Measurements from ENCODE around the gene TMBIM1.

The TMBIM1 gene

GRCh38 chr2:218292048-218293014 lies at the start of gene TMBIM1:
Gene TMBIM1, minus strand, starts transcription at chr2:218292503. Its CDS starts 10,362 bp downstream, at chr2:218282141.
- DNase-seq: peak; percentile 82

GRCh38 chr2:218341381-218341780 lies 49.1 kb upstream of the TMBIM1 start:
- no peak for DNase-seq

GRCh38 chr2:218340656-218341055 lies 48.4 kb upstream of the TMBIM1 start:
- no peak for DNase-seq

GRCh38 chr2:218334531-218334930 lies 42.2 kb upstream of the TMBIM1 start:
- DNase-seq: no peak

- no peak for DNase-seq
Observed at GRCh38 chr2:218332920-218333645, 40.8 kb upstream of the TMBIM1 start.

- DNase-seq: no peak
Observed at GRCh38 chr2:218332288-218332687, 40.0 kb upstream of the TMBIM1 start.

GRCh38 chr2:218331745-218332144 lies 39.4 kb upstream of the TMBIM1 start:
- no peak for DNase-seq

- no peak for DNase-seq
Observed at GRCh38 chr2:218329826-218330593, 37.7 kb upstream of the TMBIM1 start.

GRCh38 chr2:218329027-218329825 lies 36.9 kb upstream of the TMBIM1 start:
- DNase-seq: no peak

- no peak for DNase-seq
Observed at GRCh38 chr2:218328294-218328693, 36.0 kb upstream of the TMBIM1 start.

GRCh38 chr2:218327451-218328210 lies 35.3 kb upstream of the TMBIM1 start:
- DNase-seq: no peak

GRCh38 chr2:218326315-218326714 lies 34.0 kb upstream of the TMBIM1 start:
- DNase-seq: no peak

GRCh38 chr2:218325566-218326160 lies 33.4 kb upstream of the TMBIM1 start:
- no peak for DNase-seq

- DNase-seq: no peak
Observed at GRCh38 chr2:218323526-218324472, 31.5 kb upstream of the TMBIM1 start.

- peak; percentile 49 for DNase-seq
Observed at GRCh38 chr2:218322768-218323525, 30.6 kb upstream of the TMBIM1 start.

GRCh38 chr2:218320704-218321336 lies 28.5 kb upstream of the TMBIM1 start:
- DNase-seq: no peak

GRCh38 chr2:218319813-218320365 lies 27.6 kb upstream of the TMBIM1 start:
- DNase-seq: no peak

GRCh38 chr2:218318241-218318640 lies 25.9 kb upstream of the TMBIM1 start:
- DNase-seq: no peak

All from activated naive CD4-positive, alpha-beta T cell treated with Interleukin-2 at 50 U/mL for 16 hours (primary cell).